ENCODE measurements around the gene MSRB1. TPM values are rescaled to one million over a fixed set of nuclear protein-coding genes. Genes with fewer than 3 reads are reported as not detected.

Gene MSRB1
- total and polyA plus RNA-seq, 9 of the 15 experiments (the other 6 are each of a cell fraction or from before 2014, with no cell fraction given): 5.4 to 33.7 (median 25.7) TPM

- ChIA-PET POLR2A (interaction anchor here (0.7 to 3.9 kb wide), 47 partner anchors 7 to 520 kb away, joined by 3 to 103 read pairs (median 5); partner anchors contain the start of genes FAHD1, GFER, HAGH and MEIOB), CTCF (ENCODE audit: low intra/inter-chr PET ratio) (interaction anchor here (0.7 kb wide), 1 partner anchor 35 kb away, joined by 3 read pairs; no protein-coding TSS in a partner anchor)
- H3K9me3 ChIP-seq (replicated peaks; ENCODE audit: control insufficient read depth, insufficient read depth, low read depth, low read length): no peaks in the 10 kb centered on the region
- intact Hi-C loops (cut with micrococcal nuclease): loop anchor here (2.0 kb wide), 1 partner anchor 21 kb away; the partner anchor contains the start of gene MSRB1
- peak overlapping the region; percentile 89 for H3K4me3 ChIP-seq
- H3K79me2 ChIP-seq (ENCODE audit: control insufficient read depth, insufficient read depth, low read length): peaks cover 75% of the 10 kb centered on the region
- BruUV-seq (replicated peaks): no TSS peak
- H3K36me3 ChIP-seq (ENCODE audit: control insufficient read depth, insufficient read depth, low read length): peaks cover 38% of the 10 kb centered on the region
- in situ Hi-C loops (cut with MboI): no loop called here
- H3K27ac ChIP-seq (ENCODE audit: extremely low read depth, low read depth, low read length): peak overlapping the region; percentile 85
- no peaks in the 10 kb centered on the region for H3K27me3 ChIP-seq (ENCODE audit: control insufficient read depth in 2 of 2, insufficient read depth in 2 of 2, low read length in 2 of 2)
- H3K4me1 ChIP-seq (replicated peaks in 1 of 2; ENCODE audit: control insufficient read depth in 2 of 2, insufficient read depth in 2 of 2, low read length in 2 of 2): peaks cover 8 to 58% of the 10 kb centered on the region in 2 experiments; a peak in 4 of 5 replicates
- DNase-seq (ENCODE audit: extremely low read depth in 1 of 4, low spot score in 3 of 4) (peak in 2 of 4 experiments; percentile 43 to 59), ATAC-seq (peak; percentile 10), FAIRE-seq (peak; percentile 68)
- H3K9ac ChIP-seq (ENCODE audit: insufficient read depth in 1 of 2, low read depth in 2 of 2, low read length in 2 of 2): peak overlapping the region; percentile 93 to 94
- WGBS (ENCODE audit: insufficient coverage, low coverage, missing lambda C conversion rate): 2% methylated on average over 37 of the region's 44 CpGs
- peaks cover 3% of the 10 kb centered on the region for H3K9me1 ChIP-seq (ENCODE audit: control insufficient read depth, insufficient read depth, low read length)
- peak overlapping the region; percentile 100 for H3K4me2 ChIP-seq (ENCODE audit: insufficient read depth, low read length)
- H4K20me1 ChIP-seq (replicated peaks; ENCODE audit: control insufficient read depth, insufficient read depth, low read length): peaks cover 35% of the 10 kb centered on the region
- no peak overlapping the region for H2AFZ ChIP-seq (ENCODE audit: low read depth, low read length)
- TF ChIP-seq MTA1 (IDR thresholded peaks at IDR 0.05; ENCODE audit: borderline replicate concordance) (no peak), KAT2B (IDR thresholded peaks at IDR 0.05; ENCODE audit: low read depth, low read length) (no peak), BRD9 (IDR thresholded peaks at IDR 0.05; ENCODE audit: low read depth, partially characterized antibody) (peak; percentile 6), E2F1 (CRISPR knock-in tag; IDR thresholded peaks at IDR 0.05) (peak; percentile 59; the same call in 1 of the 2 replicates), TSHZ1 (CRISPR knock-in tag; IDR thresholded peaks at IDR 0.05) (no peak), CGGBP1 (CRISPR knock-in tag; IDR thresholded peaks at IDR 0.05) (no peak), MEIS2 (IDR thresholded peaks at IDR 0.05; ENCODE audit: partially characterized antibody) (no peak), ARID3B (CRISPR knock-in tag; IDR thresholded peaks at IDR 0.05; ENCODE audit: borderline replicate concordance) (no peak), IRF1 (CRISPR knock-in tag; IDR thresholded peaks at IDR 0.05; ENCODE audit: borderline replicate concordance) (no peak), KHSRP (IDR thresholded peaks at IDR 0.05) (no peak), GTF2A2 (tag; IDR thresholded peaks at IDR 0.05) (no peak)
These were observed 21.0 kb upstream of the MSRB1 start for GRCh38 chr16:1963806-1964505.
